ENCODE measurements around the gene USF2.

DNA sequence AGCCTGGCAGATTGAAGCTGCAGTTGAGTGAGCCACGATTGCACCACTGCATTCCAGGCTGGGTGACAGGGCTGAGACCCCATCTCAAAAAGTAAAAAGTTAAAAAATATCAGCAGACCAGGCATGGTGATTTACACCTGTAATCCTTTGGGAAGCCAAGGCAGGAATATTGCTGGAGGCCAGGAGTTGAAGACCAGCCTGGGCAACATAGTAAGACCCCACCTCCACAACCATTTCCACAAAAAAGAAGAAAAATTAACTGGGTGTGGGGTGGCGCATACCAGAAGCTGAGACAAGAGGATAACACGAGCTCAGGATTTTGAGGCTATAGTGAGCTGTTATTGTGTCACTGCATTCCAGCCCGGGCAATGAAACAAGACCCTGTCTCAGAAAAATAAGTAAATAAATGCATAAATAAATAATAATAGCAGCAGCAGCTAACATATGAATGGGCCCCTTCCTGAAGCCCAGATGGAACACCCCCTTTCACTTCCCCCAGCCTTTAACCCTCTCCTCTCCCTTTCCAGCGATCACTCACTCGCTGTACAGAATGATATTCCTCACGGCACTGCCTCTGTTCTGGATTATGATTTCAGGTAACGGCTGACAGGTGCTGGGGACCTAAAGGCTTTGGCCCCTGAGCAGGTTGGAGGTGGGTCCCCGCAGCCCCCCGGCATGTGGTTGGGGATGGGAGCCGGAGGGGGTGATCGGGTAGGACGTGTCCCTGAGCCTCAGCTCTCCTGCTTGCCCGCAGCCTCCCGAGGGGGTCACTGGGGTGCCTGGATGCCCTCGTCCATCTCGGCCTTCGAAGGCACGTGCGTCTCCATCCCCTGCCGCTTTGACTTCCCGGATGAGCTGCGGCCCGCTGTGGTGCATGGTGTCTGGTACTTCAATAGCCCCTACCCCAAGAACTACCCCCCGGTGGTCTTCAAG, 26.4 kb downstream of the USF2 start:
- TF ChIP-seq, protein P1, sequence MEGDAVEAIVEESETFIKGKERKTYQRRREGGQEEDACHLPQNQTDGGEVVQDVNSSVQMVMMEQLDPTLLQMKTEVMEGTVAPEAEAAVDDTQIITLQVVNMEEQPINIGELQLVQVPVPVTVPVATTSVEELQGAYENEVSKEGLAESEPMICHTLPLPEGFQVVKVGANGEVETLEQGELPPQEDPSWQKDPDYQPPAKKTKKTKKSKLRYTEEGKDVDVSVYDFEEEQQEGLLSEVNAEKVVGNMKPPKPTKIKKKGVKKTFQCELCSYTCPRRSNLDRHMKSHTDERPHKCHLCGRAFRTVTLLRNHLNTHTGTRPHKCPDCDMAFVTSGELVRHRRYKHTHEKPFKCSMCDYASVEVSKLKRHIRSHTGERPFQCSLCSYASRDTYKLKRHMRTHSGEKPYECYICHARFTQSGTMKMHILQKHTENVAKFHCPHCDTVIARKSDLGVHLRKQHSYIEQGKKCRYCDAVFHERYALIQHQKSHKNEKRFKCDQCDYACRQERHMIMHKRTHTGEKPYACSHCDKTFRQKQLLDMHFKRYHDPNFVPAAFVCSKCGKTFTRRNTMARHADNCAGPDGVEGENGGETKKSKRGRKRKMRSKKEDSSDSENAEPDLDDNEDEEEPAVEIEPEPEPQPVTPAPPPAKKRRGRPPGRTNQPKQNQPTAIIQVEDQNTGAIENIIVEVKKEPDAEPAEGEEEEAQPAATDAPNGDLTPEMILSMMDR (conservative IDR thresholded peaks at IDR 0.05) = no peak
- no peak for TF ChIP-seq ZFX (IDR thresholded peaks at IDR 0.05)
